SU-DHL-6 (cell line): Measurements from ENCODE around the gene MLC1.

Source experiments
- CTCF ChIP-seq: fragments of 200-600 bp; sonication (generic); IDR thresholded peaks from one replicate; pipeline ENCODE4 v1.5.1; 2017; ENCODE audit warnings: antibody characterized with exemption, mild to moderate bottlenecking, low read length, moderate library complexity; ENCODE audit not compliant: insufficient read depth, poor library complexity, severe bottlenecking
- EZH2phosphoT487 ChIP-seq: fragments of 200-600 bp; sonication (generic), shearing (Covaris generic); conservative IDR thresholded peaks from 2 replicates; pipeline ENCODE4 v1.6.1; 2018; ENCODE audit warnings: mild to moderate bottlenecking, antibody characterized with exemption, low read length, moderate library complexity, mixed read lengths

GRCh38 chr22:50086526-50086925 lies 1.3 kb upstream of the MLC1 start:
- TF ChIP-seq CTCF = no peak
- no peak for TF ChIP-seq EZH2phosphoT487
